NCI-H1694 (cell line): ENCODE results near the gene RPS6KA1.
"Not testable (repeated sequence)": the region's sequence is repeated elsewhere in the genome, so short reads cannot be mapped to it uniquely, and the experiment has no call there.

ENCODE experiments used
- DNase-seq: peaks from one replicate; lab custom pipeline; 2025; lab: John Stamatoyannopoulos, UW

RPS6KA1 gene

DNA sequence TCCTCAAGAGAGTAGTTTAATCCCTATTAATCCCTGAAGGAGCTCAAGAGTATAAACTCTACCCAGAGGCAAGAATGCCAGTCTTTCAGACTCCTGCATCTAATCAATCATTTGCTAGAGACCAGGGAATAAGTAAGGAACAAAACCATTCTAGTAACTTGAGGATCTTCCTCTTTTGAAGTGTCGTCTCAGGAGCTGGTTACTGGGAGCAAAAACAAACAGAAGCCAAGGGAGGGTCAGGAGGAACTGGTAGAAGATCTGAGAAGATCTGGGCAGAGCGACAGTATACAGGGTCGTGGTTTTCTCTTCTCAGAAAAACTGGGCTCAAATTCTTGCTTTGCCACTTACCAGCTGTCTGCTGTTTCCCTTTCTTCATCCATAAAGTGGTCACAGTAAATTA, 69.3 kb downstream of the RPS6KA1 start:
- DNase-seq = no peak

DNA sequence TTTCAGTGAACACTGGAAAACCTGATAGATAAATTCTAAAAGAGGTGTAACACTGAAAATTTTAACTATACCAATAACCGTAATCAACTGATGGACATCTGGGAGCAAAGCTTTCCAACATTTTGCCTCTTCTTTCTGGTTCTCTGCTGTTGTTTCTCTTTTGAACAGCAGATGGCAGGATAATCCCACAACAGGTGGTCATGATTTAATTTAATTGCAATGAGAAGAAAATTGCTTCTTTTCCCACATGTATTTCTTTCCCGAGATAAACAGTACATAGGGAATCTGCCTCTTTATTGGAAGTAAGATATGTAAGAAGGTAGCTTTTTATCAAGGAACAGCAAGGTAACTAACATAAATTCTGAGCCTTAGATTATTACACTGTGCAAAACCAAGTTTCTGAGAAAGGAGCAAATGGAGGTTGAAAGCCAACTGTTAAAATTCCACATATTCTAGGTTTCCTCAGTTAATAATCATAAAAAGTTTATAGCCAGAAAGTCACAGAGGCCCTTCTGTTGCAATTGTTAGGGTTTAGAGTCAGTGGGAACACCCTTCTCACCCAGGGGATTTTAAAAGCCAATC, 72.9 kb downstream of the RPS6KA1 start:
- DNase-seq = peak; percentile 57

DNA sequence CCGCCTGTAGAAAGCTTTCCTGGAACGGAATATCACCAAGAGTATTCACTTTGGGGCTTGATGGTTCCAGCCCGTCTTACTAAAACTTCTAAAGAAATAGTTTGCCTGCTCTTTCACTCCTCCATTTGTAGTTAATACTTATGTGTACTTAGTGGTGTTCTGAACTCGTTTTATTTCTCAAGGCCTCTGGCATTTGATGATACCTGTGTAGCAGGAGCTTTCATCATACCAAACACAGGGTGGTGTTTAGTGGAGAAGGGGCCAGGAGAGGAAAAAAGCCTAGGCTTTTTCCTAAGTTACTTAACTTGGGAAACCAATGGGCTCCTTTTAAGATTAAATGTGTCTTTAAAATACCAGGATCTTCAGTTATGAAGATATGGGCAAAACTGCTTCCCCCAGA, 74.3 kb downstream of the RPS6KA1 start:
- DNase-seq = no peak

DNA sequence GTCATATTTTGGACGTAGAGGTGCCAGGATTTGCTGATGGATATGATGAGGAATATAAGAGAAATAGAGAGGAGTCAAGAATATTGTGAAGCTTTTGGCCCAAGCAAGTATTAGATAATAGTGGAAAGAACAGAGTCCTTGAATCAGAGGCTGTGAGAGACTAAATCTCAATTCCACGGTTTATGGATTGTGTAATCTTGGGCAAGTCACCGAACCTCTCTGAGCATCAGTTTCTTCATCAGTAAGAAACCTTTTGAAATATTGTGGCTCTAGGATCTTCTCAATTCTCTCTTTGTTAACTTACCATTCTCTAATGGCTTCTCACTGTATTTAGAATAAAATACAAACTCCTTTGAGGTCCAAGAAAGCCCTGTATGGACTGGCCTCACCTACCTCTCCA, 77.6 kb downstream of the RPS6KA1 start:
- DNase-seq = no peak

DNA sequence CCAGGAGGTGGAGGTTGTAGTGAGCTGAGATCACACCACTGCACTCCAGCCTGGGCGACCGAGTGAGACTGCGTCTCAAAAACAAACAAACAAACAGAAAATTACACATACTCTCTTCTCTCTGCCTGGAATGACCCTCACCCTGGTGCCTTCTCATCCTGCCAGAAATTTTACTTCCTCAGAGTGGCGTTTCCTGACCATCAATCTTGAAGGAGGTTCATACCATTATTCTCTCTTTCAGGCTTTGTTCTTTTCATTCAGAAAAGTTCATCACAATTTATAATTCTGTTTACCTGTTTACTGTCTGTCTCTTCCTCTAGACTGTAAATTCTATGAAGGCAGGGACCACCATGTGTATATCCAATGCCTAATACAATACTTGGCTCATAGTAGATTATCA, 79.3 kb downstream of the RPS6KA1 start:
- DNase-seq = no peak

DNA sequence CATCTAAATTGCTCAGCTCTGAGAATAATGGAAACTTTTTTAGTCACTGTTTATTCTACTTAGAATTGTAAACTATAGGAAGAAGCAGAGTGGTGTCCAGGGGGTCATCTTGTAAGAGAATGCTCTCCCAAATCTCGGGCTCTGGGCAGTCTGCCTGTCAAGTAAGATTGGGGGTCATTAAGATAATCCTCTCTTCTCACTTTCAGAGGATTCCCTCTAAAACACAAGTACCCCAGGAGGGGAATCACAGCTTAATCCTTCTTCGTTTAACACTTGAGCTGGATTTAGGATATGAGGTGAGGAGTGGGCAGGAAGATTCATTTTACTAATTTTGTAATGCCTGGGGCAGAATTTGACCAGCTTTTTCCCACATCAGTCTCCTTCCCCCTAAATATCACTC, 81.2 kb downstream of the RPS6KA1 start:
- no peak for DNase-seq

DNA sequence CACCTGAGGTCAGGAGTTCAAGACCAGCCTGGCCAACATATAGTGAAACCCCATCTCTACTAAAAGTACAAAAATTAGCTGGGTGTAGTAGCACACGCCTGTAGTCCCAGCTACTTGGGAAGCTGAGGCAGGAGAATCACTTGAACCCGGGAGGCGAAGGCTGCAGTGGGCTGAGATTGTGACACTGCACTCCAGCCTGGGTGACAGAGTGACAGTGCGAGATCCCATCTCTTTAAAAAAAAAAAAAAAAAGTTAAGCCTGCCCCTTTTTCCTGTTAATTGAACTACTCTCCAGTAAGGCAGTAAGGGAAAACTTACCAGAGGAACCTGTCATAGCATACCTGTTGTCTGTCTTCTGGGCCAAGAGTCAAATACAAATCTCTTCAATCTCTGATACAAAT, 83.1 kb downstream of the RPS6KA1 start:
- not testable (repeated sequence) for DNase-seq

DNA sequence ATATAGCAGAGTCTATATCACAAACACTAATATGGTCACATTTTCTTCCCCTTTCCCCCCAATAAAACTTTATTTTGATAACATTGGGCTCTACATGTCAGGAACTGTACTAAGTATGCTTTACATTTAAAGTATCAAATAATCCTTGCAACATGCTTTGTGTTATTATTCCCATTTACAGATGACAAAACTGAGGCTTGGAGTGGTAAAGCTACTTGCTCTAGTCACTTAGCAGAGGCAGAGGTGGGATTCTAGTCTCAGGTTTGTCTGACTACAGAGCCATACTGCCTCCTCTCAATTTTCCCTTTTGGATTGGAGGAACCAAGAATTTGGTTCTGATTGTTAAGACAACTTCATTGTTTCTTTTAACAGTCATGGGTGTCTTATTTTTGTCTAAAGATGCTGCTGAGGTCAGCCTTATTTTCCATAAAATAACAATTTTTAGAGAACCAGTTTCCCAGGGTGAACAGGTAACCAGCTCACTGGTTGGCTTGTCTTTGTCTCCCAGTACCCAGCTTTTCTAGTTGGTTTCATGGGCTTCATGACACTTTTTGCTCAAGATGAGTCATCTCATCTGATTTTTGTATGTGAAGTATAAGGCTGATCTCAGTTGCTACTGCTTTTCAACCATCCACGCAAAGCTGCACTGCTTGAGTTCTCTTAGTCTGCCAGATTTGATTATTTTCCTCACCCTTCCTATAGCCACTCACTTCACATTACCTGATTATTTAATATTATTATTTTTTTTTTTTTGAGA, 85.3 kb downstream of the RPS6KA1 start:
- no peak for DNase-seq

DNA sequence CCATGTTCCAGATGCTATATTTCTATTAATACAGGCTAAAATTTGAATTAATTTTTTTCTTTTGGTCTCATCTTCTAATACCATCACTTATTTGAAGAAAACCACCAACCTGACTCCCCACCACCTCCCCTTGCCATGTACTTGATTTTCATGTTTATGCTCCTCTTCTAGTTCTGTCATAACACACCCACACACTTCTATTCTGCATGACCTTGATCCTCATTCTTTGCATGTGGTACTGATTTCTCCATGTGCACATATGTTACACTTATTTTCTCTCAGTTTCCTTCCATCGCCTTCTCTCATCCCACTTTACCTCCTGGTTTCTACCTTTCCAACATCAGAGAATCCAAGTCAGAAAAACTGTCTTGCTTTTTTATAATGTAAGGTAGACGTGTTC, 87.3 kb downstream of the RPS6KA1 start:
- no peak for DNase-seq

DNA sequence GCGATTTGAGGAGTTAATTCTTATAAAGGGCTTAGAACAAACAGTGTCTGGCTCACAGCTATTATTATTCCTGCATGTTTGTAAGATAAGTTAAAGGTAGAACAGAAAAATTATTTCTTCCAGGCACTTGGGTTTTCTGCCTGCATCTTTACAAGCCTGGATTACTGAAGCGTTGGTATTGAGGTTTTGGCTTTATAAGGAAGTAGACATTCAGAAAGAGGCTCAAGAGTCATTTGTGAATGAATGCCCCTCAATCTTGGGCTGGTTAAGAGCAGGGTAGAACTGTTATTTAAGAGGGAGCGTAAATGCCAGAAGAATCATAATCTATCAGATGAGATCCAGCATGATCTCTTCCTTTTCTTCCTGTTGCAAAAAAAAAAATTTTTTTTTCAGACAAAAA, 89.0 kb downstream of the RPS6KA1 start:
- DNase-seq = no peak
